Activated gamma-delta T cell (primary cell): ENCODE results near the gene CHEK2.
"Not testable (repeated sequence)": the region's sequence is repeated elsewhere in the genome, so short reads cannot be mapped to it uniquely, and the experiment has no call there.

ENCODE experiments used
- DNase-seq: peaks from one replicate; lab custom pipeline; 2025; lab: John Stamatoyannopoulos, UW
- total RNA-seq, 2 donors: gene quantifications; one replicate each; lab custom pipeline; 2026; lab: John Stamatoyannopoulos, UW

CHEK2 gene
- total RNA-seq = 3.9 to 5.4 reads per million in 2 donors

DNA sequence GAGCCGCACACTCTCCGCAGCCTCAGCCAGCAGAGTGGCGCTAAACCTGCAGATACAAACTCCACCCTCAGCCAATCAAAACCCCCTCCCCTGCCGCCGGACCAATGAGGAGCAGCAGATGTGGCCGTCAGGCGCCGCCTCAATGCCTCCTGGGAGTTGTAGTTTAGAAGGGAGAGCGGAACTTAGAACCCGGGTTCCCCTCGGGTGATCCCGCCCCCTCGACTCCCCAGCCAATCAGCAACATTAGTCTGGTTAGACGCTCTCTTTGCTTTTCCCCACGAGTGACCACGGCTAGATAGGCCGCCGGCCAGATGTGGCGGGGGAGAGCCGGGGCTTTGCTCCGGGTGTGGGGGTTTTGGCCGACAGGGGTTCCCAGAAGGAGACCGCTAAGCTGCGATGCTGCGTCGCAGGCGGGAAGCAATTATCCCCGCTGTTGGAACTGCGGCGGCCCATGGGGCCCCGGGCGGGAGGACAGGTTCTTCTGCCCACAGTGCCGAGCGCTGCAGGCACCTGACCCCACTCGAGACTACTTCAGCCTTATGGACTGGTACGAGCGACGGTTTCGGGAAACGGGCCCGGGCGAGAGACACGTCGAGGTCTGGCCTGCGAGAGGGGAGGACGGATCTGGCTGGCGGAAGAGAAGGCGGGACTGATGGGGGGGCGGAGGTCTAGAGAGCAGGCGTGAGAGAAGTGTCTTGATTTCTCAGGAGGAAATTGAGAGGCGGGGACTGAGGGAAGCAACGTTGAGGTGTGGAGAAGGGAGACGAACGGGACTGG lies at the start of gene CHEK2, which contains the start of gene HSCB:
TSS of gene CHEK2 (minus strand) at position 36 of the 777 bp plus-strand sequence. CDS start 7,099 bp downstream, outside the sequence.
TSS of gene HSCB (plus strand) at position 255 of the 777 bp plus-strand sequence. CDS start at position 312, 57 bp downstream.
- peak; percentile 73 for DNase-seq

- DNase-seq = no peak
Observed at GRCh38 chr22:28791124-28791523, 49.5 kb upstream of the CHEK2 start.

DNA sequence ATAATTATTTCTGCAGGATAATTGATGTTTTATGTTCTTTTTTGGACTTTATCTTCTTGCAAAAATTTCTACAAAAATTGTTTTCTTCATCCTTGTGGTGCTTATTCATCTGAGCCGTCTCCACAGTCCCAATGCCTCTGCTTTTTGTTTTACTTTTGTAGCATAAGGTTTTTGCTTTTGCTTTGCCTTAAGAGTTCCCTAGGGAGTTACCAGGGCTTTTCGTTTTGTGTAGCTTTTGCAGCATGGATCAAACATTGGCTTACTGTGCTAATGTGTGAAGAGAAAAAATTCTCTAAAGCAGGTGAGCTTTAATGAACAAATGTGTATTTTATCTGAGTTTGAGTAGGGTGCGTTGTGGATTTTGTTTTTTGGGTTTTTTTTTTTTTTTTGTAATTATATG lies 47.0 kb upstream of the CHEK2 start:
- DNase-seq = no peak

GRCh38 chr22:28783786-28784671 lies 42.4 kb upstream of the CHEK2 start:
- DNase-seq = no peak

DNA sequence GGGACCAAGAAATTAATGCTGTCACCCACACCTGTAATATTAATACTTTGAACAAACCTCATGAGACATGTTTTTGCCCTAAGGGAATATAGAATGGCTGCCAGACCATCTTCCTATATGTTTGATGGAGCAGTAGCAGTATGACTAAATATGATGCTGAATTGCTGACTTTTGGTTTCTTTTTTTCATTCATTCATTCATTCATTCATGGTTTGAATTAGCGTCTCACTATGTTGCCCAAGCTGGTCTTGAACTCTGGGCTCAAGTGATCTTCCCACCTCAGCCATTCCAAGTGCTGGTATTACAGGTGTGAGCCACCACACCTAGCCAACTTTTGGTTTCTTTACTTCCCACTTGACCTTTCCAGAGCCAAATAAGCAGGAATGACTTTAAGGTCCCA lies 38.7 kb upstream of the CHEK2 start:
- DNase-seq = no peak

DNA sequence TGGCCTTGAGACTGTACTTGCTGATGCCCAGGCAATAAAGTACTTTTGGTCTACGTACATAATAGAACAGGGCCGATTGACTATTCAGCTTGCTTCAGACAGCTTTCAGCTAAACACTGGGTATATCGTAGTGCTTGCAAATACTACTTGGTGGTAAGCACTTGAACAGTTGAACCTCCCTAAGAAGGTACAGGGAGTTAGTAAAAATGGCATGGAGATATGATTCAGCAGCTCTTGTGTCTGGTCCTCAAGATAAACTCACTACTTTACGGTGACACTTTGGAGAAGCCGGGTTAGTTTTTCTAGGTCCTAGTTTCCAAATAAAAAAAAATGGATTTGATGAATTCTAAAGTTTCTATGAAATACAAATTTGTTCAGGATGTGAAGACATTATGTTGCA lies 38.2 kb upstream of the CHEK2 start:
- no peak for DNase-seq

DNA sequence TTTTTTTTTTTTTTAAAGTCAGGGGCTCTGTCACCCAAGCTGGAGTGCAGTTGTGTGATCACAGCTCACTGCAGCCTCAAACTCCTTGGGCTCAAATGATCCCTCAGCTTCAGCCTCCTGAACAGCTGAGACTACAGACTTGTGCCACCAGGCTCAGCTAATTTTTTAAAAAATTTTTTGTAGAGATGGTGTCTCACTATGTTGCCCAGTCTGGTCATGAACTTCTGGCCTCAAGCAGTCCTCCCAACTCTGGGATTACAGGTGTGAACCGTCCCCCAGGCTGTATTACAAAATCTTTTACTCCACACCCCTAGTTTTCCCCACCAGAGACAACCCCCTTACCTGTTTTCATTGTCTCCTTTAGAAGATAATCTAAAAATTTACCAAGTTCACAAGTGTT lies 32.8 kb upstream of the CHEK2 start:
- DNase-seq = no peak

- DNase-seq = no peak
Observed at GRCh38 chr22:28773461-28773867, 31.8 kb upstream of the CHEK2 start.

- DNase-seq = peak; percentile 78
Observed at GRCh38 chr22:28772633-28773460, 31.2 kb upstream of the CHEK2 start, which contains the start of gene CCDC117. Gene CCDC117, plus strand, starts transcription at chr22:28772695. Its CDS starts 155 bp downstream, at chr22:28772850.

DNA sequence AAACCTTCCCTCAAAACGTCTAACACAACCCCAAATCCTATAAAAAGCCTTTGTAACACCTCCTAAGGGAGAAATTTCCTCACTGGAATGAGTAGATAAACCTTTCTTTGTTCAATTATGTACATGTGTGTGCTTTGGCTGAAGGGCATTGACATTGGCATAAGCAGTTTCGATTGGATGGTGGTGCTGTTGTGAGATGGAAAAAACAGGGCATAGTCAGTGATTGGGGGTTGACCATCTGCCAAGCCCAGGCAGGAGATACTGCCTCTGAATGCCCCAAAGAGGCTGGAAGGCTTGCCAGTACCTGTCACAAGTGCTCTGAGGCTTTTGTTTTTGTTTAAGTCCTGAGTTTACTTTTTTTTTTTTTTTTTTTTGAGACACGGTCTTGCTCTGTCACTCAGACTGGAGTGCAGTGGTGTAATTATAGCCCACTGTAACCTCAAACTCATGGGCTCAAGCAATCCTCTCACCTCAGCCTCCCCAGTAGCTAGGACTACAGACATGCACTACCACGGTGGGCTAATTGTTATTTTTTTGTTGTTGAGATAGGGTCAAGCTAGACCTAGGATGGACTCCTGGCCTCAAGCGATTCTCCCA lies 29.7 kb upstream of the CHEK2 start:
- DNase-seq = no peak

DNA sequence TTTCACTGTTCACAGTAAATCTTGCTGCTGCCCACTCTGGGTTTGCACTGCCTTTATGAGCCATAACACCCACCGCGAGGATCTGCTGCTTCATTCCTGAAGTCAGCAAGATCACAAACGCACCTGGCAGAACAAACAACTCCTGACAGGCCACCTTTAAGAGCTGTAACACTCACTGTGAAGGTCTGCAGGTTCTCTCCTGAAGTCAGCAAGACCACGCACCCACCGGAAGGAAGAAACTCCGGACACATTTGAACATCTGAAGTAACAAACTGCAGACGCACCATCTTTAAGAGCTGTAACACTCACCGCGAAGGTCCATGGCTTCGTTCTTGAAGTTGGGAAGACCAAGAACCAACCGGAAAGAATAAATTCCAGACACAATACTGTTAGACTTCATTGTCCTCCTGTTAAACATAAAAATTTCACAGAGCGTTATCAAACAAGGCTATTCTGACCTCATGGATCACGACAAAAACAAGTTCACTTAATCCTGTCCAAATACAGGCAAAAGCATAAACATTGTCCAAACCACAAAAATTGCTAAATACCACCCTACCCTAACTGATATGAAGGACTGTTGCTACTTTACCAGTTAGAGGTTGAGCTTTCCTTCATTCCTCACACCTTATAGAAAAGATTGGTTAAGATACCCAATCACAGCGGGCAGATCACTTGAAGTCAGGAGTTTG lies 27.9 kb upstream of the CHEK2 start:
- no peak for DNase-seq

- DNase-seq = no peak
Observed at GRCh38 chr22:28768701-28769393, 27.2 kb upstream of the CHEK2 start.

DNA sequence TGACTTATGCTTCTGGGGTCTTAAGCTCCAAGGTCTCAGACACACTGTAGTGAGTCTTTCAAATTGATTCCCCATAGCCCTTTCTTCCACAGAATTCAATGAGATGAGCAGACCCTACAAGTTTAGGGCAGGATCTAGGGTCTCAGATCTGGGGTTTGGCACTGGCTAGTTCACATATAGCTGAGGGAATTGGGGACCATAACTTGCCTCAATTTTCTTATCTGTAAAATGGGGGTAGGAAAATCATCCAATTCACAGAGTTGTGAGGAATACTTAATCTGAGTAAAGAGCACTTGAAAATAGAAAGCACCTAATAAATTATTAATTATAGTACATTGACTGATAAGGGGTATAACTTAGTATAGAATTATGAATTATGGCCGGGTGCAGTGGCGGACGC lies 25.0 kb upstream of the CHEK2 start:
- DNase-seq = no peak

DNA sequence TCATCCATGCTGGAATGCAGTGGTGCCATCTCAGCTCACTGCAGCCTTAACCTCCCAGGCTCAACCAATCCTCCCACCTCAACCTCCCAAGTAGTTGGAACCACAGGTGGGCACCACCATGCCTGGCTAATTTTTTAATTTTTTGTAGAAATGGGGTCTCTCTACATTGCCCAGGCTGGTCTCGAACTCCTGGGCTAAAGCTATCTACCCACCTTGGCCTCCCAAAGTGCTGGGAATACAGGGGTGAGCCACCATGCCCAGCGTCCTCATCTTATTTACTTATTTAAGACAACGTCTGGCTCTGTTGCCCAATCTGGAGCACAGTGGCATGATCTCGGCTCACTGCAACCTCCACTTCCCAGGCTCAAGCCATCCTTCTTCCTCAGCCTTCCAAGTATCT lies 20.4 kb upstream of the CHEK2 start:
- DNase-seq = not testable (repeated sequence)

DNA sequence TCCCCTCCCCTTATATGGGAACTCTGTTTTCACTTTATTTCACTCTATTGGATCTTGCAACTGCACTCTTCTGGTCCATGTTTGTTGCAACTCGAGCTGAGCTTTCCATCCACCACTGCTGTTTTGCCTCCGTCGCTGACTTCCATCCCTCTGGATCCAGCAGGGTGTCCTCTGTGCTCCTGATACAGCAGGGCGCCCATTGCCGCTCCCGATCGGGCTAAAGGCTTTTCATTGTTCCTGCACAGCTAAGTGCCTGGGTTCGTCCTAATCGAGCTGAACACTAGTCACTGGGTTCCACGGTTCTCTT lies 19.8 kb upstream of the CHEK2 start:
- no peak for DNase-seq

DNA sequence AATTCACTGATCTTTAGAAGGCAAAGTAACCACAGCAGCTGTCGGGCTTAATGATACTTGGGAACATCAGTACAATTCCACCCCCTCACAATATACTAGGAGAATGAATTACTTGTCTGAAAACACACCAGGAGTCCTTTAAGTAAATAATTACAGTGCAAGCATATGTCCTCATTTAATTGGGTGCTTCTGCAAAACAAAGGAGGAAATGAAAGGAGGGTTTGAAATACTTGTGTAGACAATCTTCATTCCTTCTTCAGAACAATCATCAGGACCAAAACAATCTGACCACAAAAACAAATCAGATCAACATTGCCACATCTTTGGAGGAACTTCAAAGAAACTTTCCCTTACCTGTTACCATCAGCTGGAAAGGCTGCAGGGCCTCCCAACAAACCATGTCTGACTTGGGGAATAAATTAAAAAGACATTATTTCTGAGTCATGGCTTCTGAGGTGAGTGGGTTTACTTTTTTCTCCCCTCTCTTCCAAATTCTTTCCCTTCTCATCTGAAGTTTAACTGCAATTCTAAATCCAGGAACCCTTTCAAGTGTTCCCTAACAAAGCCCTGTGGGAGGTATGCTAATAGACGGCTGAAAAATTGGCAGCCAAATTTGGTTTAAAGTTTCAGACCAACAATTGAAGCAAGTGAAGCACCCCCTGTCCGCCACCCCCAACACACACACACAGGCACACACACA lies 18.4 kb upstream of the CHEK2 start:
- DNase-seq = no peak

GRCh38 chr22:28754512-28754911 lies 12.9 kb upstream of the CHEK2 start:
- DNase-seq = not testable (repeated sequence)

DNA sequence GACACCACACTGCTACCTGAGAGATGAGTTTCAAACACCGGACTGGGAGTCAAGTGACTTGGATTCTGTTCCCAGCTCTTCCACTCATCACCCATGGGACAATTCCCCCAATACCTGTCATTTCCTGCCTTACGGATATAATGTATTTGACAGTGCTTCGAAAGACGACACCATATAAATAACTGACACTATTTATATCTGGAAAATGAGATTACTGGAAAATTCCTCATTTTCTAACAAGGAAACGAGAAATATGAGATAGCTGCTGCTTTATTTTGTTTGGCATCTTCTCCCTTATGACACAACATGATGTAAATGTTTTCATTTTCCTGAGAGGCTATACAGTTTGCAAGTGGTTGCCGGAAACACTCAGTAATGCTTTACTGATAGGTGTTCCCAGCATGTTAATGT lies 8.9 kb upstream of the CHEK2 start:
- DNase-seq = no peak

DNA sequence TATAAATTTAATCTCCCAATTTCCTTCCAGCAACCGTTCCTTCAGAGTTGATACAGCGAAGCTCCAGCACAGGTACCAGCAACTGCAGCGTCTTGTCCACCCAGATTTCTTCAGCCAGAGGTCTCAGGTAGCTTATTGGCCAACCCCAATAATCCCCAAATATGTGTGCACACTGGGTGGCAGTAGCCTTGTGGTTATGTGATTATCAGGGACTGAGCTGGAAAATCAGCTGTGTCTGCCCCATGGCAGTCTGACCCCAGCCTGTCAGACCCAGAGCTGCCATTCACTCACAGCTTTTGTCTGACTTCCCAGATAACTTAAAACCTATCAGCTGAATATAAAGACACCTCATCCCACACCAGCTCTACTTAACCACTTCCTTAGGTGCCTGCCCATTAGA lies 2.2 kb upstream of the CHEK2 start:
- no peak for DNase-seq

GRCh38 chr22:28742562-28742962 lies 942 bp upstream of the CHEK2 start:
- no peak for DNase-seq
